Right cardiac atrium (tissue), 5 donors: ENCODE results near the gene NPAS2. TPM values are rescaled to one million over a fixed set of nuclear protein-coding genes. Genes with fewer than 3 reads are reported as not detected.

Source experiments
- ATAC-seq, 2 donors: fragments of 200-7000 bp; cut with Tn5 transposase; one replicate each; pipeline versions ENCODE4 v1.8.0 to v1.9.1; 2020; ENCODE audit warnings: moderate library complexity in 2 of 2, mild to moderate bottlenecking in 1 of 2
- DNase-seq, 3 donors: peaks; one replicate each; pipeline ENCODE4 v3.0.0-alpha.2; 2020
- H3K27ac ChIP-seq: one replicate; pipeline ENCODE4 v1.5.1; 2013; ENCODE audit warnings: mild to moderate bottlenecking, low read length, control low read depth, moderate library complexity
- H3K27me3 ChIP-seq: one replicate; pipeline ENCODE4 v1.6.1; 2013; ENCODE audit not compliant: control insufficient read depth, insufficient read depth
- H3K4me1 ChIP-seq: one replicate; pipeline ENCODE4 v1.6.1; 2013; ENCODE audit warnings: low read length; ENCODE audit not compliant: control insufficient read depth, insufficient read depth
- H3K4me3 ChIP-seq: one replicate; pipeline ENCODE4 v1.5.1; 2013; ENCODE audit warnings: low read length, control low read depth
- H3K9me3 ChIP-seq: one replicate; pipeline ENCODE4 v1.6.1; 2013; ENCODE audit warnings: low read length; ENCODE audit not compliant: control insufficient read depth
- WGBS: extraction: QIAGEN DNeasy Blood & Tissue Kit; methylation state at CpG from one replicate; pipeline ENCODE4 v1.1.7; 2013; 5-methylcytosine and 5-hydroxymethylcytosine counted together
- intact Hi-C, 4 donors: fragments of 100-400 bp; cut with DNase I; formaldehyde crosslinking; loops; one replicate each; pipeline versions ENCODE4 v1.11.0 to v1.14.0; 2022 to 2023
- long read RNA-seq, 4 donors: library from polyadenylated mRNA; unstranded; transcript quantifications; one replicate each; pipeline ENCODE4 v2.0.0, GENCODE V29; 2020 to 2021
- polyA plus RNA-seq: library from polyadenylated mRNA; stranded (reverse); fragments of 200-250 nt; gene quantifications from one replicate; pipeline ENCODE4 v1.2.3, GENCODE V29; 2013
- total RNA-seq, 4 donors: library from RNA; stranded (reverse); fragmentation: NEBNext Ultra II Directional; extraction: Animal tissue kit (Norgen Biotek cat#: 25700); gene quantifications; one replicate each; pipeline ENCODE4 v1.2.1, GENCODE V29; 2021
- donor health status: healthy with polysubstance abuse.
- donor health status: DM: no; HTN: yes; CAD: no.
- donor health status: DM: no; HTN: no; CAD: no.
- donor health status: DM: no; HTN: yes; CAD: no; lungs with severe emphysema.
- donor health status: DM: yes; HTN: yes; CAD: no.

The NPAS2 gene
- total RNA-seq (10 to 100 TPM; 39.1 to 53.4 (median 43.3) TPM), polyA plus RNA-seq (36.8 TPM)
- long read RNA-seq, donor 1, full-length matches to known transcripts, result 7 of 47 reads
- long read RNA-seq, donor 1, partial matches to known transcripts, result 26 of 47 reads
- long read RNA-seq, donor 1, other reads (novel, unspliced or antisense), result 14 of 47 reads
- long read RNA-seq, donor 2, full-length matches to known transcripts, result 5 of 28 reads
- long read RNA-seq, donor 2, partial matches to known transcripts, result 4 of 28 reads
- long read RNA-seq, donor 2, other reads (novel, unspliced or antisense), result 19 of 28 reads
- long read RNA-seq, donor 3, partial matches to known transcripts, result 25 of 37 reads
- long read RNA-seq, donor 3, other reads (novel, unspliced or antisense), result 12 of 37 reads
- long read RNA-seq, donor 4, full-length matches to known transcripts, result 4 of 31 reads
- long read RNA-seq, donor 4, partial matches to known transcripts, result 16 of 31 reads
- long read RNA-seq, donor 4, other reads (novel, unspliced or antisense), result 11 of 31 reads

- peak; percentile 57 to 69 for ATAC-seq
- H3K4me1 ChIP-seq, result peaks cover 2% of the 10 kb centered on the region
- H3K4me3 ChIP-seq, result peak within 1 kb of the TSS; percentile 97
- 1% methylated on average over 89 of the region's 91 CpGs for WGBS
- intact Hi-C loops, result loop anchor here in 2 of 4 donors (5.0 to 10.0 kb wide), 5 partner anchors 72 to 205 kb away; no protein-coding TSS in a partner anchor
- peak within 1 kb of the TSS; percentile 85 for H3K27ac ChIP-seq
- peak; percentile 61 to 83 (median 80) for DNase-seq
- no peaks in the 10 kb centered on the region for H3K9me3 ChIP-seq
- H3K27me3 ChIP-seq, result no peaks in the 10 kb centered on the region
Observed at GRCh38 chr2:100819370-100820272, at the start of gene NPAS2. Gene NPAS2 (plus strand): TSS chr2:100820139. CDS start chr2:100904755, 84,616 bp downstream.

- whole genome bisulfite sequencing, result 89% methylated on average over 4 of the region's 4 CpGs
- Histone ChIP-seq H3K9me3 (no peaks in the 10 kb centered on the region), H3K4me1 (no peaks in the 10 kb centered on the region), H3K27me3 (no peaks in the 10 kb centered on the region), H3K4me3 (no peak overlapping the region), H3K27ac (no peak overlapping the region)
- ATAC-seq, result no peak
- no peak for DNase-seq
- intact Hi-C loops, result no loop called here
Observed at GRCh38 chr2:100771125-100771524, 48.8 kb upstream of the NPAS2 start.

GRCh38 chr2:100773538-100773937, 46.4 kb upstream of the NPAS2 start:
- intact Hi-C loops, result no loop called here
- H3K27me3 ChIP-seq, result no peaks in the 10 kb centered on the region
- H3K27ac ChIP-seq, result no peak overlapping the region
- no peaks in the 10 kb centered on the region for H3K9me3 ChIP-seq
- H3K4me3 ChIP-seq, result no peak overlapping the region
- 88% methylated on average over 4 of the region's 4 CpGs for WGBS
- H3K4me1 ChIP-seq, result peaks cover 3% of the 10 kb centered on the region
- no peak for DNase-seq
- no peak for ATAC-seq

GRCh38 chr2:100776445-100776844, 43.5 kb upstream of the NPAS2 start:
- H3K27me3 ChIP-seq, result no peaks in the 10 kb centered on the region
- ATAC-seq (no peak), DNase-seq (no peak)
- no peaks in the 10 kb centered on the region for H3K9me3 ChIP-seq
- intact Hi-C loops, result no loop called here
- H3K4me1 ChIP-seq, result peaks cover 7% of the 10 kb centered on the region
- no peak overlapping the region for H3K4me3 ChIP-seq
- H3K27ac ChIP-seq, result no peak overlapping the region

- no peak overlapping the region for H3K4me3 ChIP-seq
- intact Hi-C loops, result no loop called here
- no peak for DNase-seq
- no peak overlapping the region for H3K27ac ChIP-seq
- 72% methylated on average over 12 of the region's 12 CpGs for WGBS
- H3K9me3 ChIP-seq, result no peaks in the 10 kb centered on the region
- H3K27me3 ChIP-seq, result no peaks in the 10 kb centered on the region
- no peak for ATAC-seq
- H3K4me1 ChIP-seq, result peaks cover 7% of the 10 kb centered on the region
Observed at GRCh38 chr2:100778637-100779450, 41.1 kb upstream of the NPAS2 start.

- ATAC-seq, result no peak
- no peak for DNase-seq
- Histone ChIP-seq H3K27me3 (no peaks in the 10 kb centered on the region), H3K9me3 (no peaks in the 10 kb centered on the region), H3K27ac (no peak overlapping the region), H3K4me3 (no peak overlapping the region), H3K4me1 (peaks cover 7% of the 10 kb centered on the region)
- intact Hi-C loops, result no loop called here
- 92% methylated on average over 3 of the region's 3 CpGs for WGBS
Observed at GRCh38 chr2:100779908-100780202, 40.1 kb upstream of the NPAS2 start.

GRCh38 chr2:100780203-100781008, 39.5 kb upstream of the NPAS2 start:
- DNase-seq, result no peak
- 63% methylated on average over 8 of the region's 8 CpGs for WGBS
- ATAC-seq, result peak; percentile 63 to 92
- intact Hi-C loops, result no loop called here
- no peak overlapping the region for H3K27ac ChIP-seq
- no peak overlapping the region for H3K4me3 ChIP-seq
- H3K9me3 ChIP-seq, result no peaks in the 10 kb centered on the region
- no peaks in the 10 kb centered on the region for H3K27me3 ChIP-seq
- H3K4me1 ChIP-seq, result peaks cover 7% of the 10 kb centered on the region

GRCh38 chr2:100781009-100781325, 39.0 kb upstream of the NPAS2 start:
- peaks cover 7% of the 10 kb centered on the region for H3K4me1 ChIP-seq
- no peaks in the 10 kb centered on the region for H3K27me3 ChIP-seq
- DNase-seq (no peak), ATAC-seq (no peak)
- 89% methylated on average over 1 of the region's 1 CpG for WGBS
- intact Hi-C loops, result no loop called here
- H3K9me3 ChIP-seq, result no peaks in the 10 kb centered on the region
- H3K4me3 ChIP-seq, result no peak overlapping the region
- H3K27ac ChIP-seq, result no peak overlapping the region

- intact Hi-C loops, result no loop called here
- H3K27ac ChIP-seq, result no peak overlapping the region
- no peaks in the 10 kb centered on the region for H3K27me3 ChIP-seq
- H3K4me3 ChIP-seq, result no peak overlapping the region
- DNase-seq, result no peak
- 92% methylated on average over 12 of the region's 12 CpGs for WGBS
- H3K9me3 ChIP-seq, result no peaks in the 10 kb centered on the region
- peaks cover 7% of the 10 kb centered on the region for H3K4me1 ChIP-seq
- ATAC-seq, result no peak
Observed at GRCh38 chr2:100781523-100782379, 38.2 kb upstream of the NPAS2 start.
